NCI-H345 (cell line): ENCODE measurements around the gene FIG4.
"Not testable (repeated sequence)": the region's sequence is repeated elsewhere in the genome, so short reads cannot be mapped to it uniquely, and the experiment has no call there.

Experiments used
- DNase-seq: peaks from one replicate; lab custom pipeline; 2025; lab: John Stamatoyannopoulos, UW

FIG4 gene

DNA sequence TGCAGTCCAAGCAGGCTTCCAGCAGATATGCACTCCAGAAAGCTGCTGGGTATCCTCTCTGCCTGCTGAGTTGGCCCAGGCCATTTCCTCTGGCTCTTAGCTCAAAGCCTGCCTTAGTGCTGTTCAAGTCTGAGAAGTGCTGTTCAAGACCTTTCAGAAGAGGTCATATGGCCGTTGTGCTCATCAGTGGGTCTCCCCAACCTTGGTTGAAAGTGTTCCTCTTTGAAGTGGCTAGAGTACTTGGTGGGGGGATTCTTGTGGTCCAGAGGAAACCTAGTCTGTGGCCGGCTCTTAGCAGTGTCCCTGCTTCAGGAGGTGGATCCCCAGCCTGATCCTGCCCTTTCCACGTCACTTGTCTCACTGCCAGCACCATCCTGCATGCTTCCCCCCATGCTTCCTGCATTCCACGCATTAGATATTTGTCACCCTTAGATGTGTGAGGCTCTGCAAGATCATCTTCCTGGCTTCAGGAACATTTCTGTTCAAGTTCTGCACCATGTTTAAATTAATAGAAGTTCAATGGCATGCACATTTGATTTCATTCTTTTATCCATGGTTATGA is 105.0 kb downstream of the FIG4 start:
- DNase-seq = no peak

DNA sequence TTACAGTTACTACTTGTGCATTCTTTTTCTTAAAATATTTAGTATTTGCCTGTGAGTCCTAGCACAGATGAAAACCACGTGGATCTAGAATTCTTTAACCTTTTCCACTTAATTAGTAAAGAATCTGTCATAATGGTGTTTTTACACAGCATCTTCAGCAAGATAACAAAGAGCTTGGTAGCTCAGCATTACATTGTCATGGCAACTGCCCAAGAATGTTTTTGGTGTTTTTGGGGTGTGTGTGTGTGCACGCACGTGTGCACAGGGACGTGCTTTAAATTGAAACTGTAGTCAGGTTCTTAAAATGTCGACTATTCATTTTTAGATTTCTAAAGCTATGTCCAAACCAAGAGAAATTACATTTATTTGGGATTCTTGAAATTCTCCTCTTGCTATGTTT is 108.0 kb downstream of the FIG4 start:
- no peak for DNase-seq

DNA sequence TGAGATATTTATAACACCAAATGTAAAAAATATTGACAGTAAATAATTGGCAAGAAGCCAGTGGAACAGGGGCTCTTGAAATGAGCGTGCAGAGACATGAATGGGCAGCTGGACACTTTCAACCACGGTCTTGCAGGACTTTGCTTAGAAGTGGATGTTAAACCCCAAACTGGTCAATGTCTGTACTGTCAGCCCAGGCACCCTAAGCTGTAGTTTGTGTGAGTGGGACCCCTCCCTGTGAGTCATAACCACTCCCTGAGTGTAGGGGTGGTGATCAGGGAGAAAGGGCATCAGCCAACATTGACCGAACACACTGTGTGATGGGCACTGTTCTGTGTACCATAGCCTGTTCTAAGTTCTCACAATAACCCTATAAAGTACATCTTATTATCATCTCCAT is 108.6 kb downstream of the FIG4 start:
- peak; percentile 37 for DNase-seq

DNA sequence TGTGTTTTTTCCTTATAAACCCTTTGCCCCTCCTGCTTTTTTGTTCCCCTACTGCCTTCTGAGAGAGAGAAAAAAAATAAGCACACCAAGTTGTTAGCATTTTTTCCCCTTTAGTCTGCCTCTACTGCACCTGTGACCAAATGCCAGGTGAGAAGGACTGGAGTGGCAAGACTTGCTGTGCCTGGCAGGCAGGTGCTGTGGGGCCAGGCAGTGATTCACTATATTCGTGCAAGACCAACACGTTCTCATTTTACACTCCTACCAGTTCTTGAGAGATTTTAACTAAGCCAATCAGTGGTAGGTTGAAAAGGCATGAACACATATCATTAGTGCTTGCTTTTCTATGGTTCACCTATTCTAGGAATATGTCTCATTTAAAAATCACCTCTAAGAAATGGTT is 109.7 kb downstream of the FIG4 start:
- peak; percentile 86 for DNase-seq

DNA sequence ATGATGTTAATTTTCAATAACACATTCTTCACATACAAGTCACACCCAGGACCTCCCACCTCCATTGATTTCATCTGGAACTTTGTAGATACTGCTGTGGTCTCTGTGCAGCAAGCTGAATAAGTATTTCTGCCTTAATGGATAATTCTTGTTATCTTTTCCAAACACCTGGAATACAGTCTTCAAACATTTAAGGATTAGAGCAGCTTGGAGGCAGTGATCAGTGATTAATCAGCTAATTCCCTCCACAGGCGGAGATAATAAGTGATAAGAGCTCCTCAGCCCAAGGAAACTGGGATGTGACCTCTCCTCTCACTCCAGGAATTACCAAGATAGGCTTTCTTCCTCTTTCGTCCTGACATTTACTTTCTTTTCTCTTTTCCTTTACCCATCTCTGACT is 110.7 kb downstream of the FIG4 start:
- DNase-seq = no peak

DNA sequence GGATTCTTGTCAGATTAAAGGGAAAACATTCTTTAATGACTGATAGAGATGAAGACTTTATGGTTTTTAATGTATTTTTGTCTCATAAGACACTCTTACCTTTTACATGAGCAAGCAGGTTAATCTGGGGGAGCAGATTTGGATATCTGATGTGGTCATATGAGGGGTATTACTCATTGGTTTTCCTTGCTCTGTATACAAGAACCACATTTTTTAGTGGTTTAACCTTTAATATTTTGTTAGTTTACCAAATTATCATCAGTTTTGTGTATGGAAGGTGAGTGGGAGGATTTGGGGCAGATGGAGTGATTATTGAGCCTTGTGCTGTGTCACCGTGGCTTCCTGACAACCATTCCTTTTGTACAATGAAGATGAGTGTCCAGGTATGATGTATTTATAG is 112.9 kb downstream of the FIG4 start:
- DNase-seq = no peak

DNA sequence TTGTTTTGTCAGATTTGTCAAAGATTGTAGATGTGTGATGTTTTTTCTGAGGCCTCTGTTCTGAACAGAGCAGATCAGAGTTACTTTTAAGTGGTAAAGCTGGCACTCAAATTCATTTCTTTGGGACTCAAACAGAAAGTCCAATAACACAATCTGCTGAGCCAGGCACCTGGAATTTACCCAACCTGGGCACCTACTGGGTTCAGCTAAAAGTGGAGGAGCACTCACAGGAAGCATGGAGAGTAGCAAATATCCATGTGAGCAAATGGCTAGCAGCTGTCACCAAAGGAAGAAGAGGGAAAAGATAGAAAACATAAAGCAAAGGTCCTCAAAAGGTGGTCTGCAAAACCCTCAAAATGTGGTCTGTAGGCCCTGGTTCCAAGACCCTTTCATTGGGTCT is 116.8 kb downstream of the FIG4 start:
- no peak for DNase-seq

DNA sequence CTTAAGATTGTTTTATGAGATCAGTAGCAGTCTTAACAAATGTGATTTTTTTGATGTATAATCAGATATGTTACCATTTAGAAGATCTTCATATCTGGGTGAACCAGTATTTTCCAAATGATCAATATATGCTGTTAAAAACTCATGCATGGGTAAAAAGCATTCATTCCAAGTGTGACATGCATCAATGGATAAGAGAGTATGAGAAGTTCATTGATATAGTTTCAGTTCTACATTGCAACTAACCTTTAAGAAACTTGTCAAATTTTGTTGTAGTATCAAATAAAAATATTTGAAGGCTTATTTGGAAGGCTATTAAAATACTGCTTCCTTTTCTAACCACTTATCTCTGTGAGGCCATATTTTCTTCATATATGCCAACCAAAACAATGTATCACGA is 117.7 kb downstream of the FIG4 start:
- no peak for DNase-seq

DNA sequence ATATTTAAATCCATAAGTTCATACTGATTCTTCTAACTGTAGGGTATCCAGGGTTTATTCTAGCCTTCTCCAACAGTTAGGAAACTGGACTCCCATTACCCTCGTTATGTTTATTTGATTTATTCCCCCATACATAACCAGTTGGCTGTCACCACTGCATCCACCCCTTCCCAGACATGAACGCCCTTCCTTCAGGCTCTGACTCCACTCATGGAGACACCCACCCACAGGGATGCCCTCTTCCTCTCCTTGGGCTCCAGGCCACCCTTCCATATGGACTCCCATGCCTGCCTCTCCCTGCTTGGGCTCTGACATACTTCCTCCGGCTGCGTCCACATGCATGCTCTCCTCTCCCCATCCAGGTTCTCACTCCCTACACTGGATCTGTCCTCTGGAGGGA is 124.0 kb downstream of the FIG4 start:
- no peak for DNase-seq

DNA sequence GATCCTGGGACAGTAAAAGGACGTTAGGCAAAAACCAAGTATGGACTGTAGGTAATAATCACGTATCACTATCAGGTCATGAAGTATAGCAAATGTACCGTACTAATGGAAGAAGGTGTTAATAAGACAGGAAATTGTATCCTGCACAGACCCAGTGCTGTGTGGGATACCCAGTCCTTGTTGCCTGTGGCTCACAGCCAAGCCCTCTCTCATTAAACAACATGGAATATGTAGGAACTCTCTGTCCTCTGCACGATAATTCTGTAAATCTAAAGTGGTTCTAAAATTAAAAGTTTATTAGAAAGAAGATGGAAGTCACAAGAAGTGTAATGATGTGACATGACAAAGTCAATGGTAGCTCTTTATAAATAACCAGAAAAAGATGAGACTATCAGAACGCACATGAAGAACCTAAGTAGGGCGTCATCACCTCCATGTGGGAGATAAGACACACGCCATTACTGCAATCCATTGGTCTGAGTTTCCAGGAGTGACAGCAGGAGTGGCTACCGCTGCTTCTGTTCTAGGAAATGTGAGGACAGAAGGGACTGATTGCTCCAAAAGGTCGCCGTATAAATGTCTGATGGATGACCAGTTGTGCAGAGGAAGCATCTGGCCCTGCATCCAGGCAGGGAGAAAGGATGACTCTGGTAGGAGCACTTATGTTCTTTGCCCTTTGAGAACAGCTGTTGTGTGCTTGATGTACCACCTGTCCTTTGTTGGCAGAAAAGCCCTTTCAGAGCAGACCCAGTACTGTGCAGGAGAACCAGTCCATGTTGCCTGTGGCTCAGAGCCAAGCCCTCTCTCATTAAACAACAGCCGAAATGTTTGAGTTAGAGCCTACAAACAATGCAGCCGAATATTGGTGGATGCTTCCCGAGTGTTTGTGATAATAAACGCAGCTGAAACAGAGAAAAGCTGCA is 125.6 kb downstream of the FIG4 start:
- peak; percentile 99 for DNase-seq

DNA sequence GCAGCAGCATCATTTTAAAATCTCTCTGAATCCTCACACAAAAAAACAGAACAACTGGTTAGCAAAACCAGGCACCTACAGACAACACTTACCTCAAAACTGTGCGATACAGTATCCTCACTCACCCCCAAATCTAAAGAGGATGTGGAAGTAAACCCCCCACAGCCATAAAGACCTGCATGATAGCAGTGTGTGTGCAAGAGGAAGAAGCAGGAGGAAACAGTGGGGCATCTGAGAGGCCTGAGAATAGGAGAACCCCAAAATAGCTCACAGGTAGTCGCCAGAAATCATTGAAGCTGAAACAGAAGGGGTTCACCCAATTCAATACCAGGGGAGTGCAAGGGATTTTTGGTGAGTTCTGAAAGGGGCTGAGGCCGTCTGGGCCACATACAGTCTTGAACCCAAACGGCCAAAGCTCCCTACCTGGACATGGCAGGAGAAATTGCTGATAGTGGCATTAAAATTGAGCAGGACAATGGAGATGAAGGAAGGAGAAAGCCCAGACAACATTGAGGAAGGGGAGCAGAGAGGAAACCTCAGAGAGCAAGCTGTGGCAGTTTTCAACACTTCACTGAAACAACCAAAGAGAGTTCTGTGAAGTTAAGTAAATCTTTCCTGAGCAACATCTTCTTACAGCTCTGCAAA is 129.7 kb downstream of the FIG4 start:
- DNase-seq = no peak

DNA sequence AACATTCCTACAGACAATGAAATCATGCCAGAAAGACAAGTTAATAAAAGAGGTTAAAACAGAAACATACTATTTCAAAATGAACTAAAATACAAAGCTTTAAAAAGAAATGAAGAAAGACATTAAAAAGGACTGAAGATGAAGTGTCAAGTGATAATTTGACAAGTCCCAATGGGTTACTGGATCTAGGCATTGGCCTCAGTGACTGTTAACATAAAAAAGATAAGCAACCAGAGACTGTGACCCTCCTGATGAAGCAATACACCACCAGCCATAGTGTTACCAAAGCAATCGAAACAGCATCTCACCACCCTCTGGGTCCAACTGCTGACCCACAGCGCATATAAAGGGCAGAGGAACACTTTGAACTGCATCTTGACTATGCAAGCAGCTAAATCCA is 130.3 kb downstream of the FIG4 start:
- DNase-seq = no peak

DNA sequence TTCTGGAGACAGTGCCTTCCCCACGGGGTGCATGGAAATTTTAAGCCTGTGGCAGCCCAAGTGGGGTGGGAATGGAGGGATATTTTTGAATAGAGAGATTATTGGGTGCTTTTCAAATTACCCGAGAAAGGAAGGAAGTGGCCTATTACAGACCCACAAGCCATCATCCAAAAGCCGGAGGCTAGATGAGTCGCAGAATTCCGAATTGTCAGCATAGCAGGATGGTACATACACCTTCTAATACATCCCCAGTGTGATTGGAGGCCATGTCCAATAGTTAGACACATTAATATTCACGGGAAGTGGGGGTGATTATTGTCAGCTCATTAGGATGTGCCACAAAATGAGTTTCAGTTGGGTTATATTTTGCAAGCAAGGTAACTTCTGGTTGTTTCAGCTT is 133.0 kb downstream of the FIG4 start:
- DNase-seq = no peak

DNA sequence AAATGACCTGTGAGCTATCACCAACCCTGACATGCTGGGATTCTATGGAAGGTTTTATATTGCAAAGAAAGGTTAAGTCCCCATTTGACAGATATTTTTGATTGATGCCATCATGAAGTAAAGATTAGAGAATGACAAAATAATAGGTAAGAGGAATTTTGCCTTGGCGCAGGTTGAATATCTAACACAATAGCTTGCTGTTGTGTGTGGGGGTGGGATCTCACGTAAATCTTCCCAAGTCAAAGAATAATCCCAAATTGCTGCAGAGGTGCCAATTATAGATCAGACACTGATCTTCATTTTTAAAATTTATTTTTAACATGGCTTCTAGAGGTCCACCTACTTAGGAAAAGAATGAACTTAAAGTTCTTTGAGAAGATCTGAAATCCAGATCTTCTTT is 135.5 kb downstream of the FIG4 start:
- no peak for DNase-seq

DNA sequence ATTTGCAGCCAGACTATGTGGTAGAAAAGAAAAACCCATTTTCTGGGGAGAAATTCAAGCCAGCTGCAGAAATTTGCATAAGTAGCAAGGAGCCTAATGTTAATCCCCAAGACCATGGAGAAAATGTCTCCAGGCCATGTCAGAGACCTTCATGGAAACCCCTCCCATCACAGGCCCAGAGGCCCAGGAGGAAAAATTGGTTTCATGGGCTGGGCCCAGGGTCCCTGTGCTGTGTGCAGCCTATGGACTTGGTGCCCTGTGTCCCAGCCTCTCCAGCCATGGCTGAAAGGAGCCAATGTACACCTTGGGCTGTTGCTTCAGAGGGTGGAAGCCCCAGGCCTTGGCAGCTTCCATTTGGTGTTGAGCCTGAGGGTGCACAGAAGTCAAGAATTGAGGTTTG is 140.3 kb downstream of the FIG4 start:
- not testable (repeated sequence) for DNase-seq

DNA sequence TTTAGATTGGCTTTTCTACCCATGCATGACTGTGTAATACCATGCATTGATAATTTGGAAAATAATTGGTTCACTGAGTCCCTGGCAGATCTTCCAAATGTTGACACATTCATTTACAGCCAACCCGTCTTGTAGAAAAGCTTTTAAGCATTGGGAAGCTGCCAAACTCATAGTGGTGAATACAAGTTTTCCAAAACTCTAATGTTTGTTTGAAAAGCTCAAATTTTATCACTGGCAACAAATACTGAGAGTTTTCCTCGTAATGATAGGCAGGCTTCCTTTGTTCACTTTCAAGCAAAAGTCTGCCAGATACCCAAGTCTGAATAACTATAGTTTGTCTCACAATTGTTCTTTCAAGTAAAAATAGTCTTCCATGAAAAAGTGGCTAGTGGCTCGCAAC is 143.0 kb downstream of the FIG4 start:
- DNase-seq = peak; percentile 56

DNA sequence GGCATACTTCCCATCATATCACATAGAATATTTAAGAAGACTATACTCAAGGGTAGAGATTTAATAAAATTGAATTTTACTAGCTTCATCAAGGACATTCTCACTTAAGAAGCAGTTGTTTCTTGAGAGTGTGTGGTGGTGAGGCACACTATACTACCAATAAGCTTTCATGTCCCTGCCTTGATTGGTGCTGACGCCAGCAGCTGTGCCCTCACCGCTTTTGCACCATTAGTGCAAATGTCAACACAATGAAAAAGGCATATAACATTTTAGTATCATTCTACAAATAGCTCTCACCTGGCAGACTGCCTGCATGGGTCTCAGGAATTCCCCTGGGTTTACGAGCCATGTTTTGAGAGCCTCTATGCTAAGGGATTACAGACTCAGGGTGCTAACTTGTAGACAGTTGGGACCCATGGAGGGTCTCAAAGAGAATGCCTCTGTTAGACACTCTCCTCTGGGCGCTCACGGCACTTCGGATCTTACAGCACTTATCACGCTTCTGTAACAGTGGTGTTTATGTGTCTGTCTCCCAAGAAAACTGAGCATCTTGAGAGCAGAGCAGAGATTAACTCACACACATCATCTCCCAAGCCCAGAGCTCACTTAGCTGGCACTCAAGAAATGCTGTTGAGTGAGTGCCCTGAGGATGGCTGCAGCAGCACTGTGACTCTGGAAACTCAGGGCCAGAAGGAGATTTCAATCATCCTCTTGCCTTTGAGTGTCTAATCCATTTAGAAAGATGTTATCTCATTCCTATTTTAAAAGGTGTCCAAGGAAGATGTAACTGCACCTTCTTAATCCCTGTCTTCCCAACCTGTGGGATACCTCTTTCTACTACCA is 143.7 kb downstream of the FIG4 start:
- DNase-seq = peak; percentile 85

DNA sequence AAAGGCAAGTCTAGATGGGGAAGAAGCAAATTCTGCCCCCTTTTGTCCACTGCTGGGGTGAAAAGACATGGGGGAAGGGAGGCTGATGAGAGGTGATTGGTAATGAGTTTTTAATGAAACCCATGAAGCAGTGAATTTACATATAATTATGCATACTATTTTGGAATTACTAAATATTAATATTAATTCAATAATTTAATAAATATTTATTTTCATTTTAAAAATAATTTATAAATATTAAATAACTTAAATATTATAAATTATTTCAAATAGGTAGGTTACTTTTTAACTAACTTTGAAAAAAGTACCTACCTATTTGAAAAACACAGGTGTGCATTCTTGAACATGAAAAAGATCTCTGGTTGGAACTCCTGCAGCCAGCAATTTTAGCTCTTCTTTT is 148.9 kb downstream of the FIG4 start:
- no peak for DNase-seq

DNA sequence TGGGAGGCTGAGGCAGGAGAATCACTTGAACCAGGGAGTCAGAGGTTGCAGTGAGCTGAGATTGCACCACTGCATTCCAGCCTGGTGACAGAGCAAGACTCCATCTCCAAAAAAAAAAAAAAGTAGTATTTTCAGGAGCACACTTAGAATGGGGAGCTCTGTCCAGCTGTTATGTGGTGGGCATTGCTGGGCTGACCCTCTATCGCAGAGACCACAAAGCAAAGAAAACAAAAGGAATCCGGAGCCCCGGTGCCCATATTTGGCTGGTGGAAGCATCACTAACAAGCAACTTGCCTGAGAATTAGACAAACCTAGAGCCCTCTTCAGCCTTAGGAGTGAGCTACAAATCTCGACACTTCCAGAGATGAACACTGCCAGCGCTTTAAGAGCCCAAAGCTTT is 149.7 kb downstream of the FIG4 start:
- no peak for DNase-seq

DNA sequence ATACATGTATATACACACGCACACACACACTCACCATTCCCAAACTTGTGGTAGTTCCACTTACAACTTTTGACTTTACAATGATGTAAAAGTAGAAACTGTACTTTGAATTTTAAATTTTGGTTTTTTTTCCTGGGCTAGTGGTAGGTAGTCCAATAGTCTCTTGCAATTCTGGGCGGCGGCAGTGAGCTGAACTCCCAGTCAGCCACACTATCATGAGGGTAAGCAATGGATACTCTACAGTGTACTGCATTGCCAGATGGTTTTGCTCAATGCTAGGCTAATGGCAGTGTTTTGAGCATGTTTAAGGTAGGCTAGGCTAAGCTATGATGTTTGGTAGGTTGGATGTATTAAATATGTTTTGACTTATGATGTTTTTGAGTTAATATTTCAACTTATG is 150.8 kb downstream of the FIG4 start:
- no peak for DNase-seq

DNA sequence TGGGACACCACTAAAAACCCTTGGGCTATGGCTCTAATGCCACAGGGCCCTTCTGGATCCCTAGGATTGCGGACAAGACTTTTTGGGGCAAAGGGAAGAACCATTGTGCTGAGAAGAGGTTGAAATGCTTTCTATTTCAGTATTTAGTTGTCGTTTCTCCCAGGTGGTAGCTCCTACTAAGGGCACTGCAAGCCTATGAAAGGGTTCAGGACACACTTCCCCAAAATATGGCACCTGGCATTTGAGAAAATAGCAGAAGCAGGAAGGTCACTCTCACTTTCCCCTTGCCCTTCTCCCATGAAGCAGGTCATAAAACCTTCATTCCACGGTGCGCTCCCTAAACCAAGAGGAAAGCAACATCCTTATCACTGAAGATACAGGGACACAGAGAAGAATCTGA is 161.6 kb downstream of the FIG4 start:
- no peak for DNase-seq

DNA sequence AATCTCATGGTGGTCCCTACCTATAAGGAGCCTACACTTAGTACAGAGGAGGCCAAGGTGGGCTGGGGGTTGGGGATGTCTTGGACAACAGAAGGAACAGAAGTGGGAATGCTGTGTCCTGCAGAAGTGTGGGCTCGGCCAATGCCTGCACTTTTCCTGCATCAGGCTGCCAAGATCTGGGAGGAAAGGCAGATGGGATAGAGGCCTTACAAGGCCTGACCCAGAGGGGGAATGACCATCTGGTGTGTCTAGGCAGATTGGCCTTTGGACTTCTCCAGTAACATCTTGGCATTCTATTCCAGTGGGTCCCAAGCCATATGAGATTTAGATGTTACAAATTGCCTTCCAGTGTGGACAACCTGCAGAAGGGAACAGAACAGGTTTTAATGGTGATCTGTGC is 162.3 kb downstream of the FIG4 start:
- no peak for DNase-seq
